HG03432 (cell line): Measurements from ENCODE around the gene DGKI.

ENCODE experiments used
- ATAC-seq: cut with Tn5 transposase; IDR thresholded peaks from one replicate; pipeline ENCODE4 v1.9.1; 2021; ENCODE audit warnings: mild to moderate bottlenecking, moderate library complexity; ENCODE audit not compliant: unreplicated experiment

Gene DGKI

DNA sequence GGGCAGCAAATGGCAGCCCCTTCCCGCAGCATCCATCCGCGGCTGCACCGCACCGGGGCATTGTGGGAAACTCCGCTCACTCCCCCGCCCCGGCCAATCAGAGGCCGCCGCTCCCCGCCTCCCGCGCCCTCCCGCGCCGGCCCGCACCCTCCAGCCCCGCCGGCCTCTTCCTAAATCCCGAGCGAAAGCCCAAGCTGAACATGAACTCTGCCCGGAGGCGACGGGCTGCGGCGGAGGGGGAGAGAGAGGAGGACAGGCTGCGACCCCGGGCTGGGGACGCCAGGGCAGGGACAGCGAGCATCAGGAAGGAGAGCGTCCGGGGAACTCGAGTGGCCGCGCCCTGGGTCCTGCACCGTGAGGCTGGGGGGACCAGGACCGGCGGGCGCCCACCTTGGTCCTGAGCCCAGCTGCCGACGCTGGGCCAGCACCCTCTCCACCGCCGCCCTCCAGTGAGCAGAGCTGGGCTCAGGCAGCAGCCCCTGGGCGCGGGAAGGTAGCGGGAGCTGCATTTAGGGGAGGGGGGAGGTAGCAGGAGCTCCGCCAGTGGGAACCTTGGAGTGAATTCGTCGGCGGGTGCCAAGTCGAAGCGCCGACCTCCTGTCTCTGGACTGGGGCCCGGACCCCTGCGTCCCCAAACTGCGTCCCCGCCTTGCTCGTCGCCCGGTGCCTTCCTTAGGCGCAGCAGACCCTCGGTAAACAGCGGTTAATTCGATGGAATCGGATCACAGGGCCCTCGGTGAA, at the start of gene DGKI:
Gene DGKI (minus strand): TSS at position 148 of the 741 bp plus-strand sequence.
- ATAC-seq = peak; percentile 65

- ATAC-seq = peak; percentile 79
Observed at GRCh38 chr7:137895301-137896221, 48.8 kb upstream of the DGKI start.

DNA sequence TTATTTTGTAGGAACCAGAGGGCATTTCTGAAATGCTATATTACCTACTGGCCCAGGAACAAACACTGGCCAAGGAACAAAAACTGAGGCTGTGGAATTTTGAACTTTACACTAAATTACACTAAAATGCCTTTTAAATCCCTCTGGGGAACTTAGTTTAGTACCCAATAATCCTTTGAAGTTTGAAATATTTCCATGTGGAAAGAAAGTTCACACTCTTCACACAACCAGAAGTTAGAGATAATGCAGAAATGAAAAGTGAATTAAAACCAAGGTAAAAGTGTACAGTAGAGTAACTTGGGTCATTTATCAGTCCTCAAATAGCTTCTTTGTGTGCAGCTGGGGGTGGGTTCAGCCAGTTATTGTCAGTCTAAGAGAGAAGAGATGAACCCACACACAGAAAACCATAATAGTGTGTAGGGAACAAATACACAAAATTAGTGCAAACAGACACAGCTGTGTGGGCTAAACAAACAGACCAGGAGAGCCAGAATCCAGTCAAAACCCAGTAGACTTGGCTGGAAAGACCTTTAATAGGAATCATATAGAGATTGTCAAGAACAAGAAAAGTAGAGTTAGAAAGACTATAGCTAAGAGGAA, 46.5 kb upstream of the DGKI start:
- no peak for ATAC-seq

- ATAC-seq = no peak
Observed at GRCh38 chr7:137891016-137891655, 44.4 kb upstream of the DGKI start.

- ATAC-seq = no peak
Observed at GRCh38 chr7:137890449-137890921, 43.7 kb upstream of the DGKI start.

- no peak for ATAC-seq
Observed at GRCh38 chr7:137888241-137888640, 41.5 kb upstream of the DGKI start.

GRCh38 chr7:137886746-137887145, 40.0 kb upstream of the DGKI start:
- ATAC-seq = no peak

DNA sequence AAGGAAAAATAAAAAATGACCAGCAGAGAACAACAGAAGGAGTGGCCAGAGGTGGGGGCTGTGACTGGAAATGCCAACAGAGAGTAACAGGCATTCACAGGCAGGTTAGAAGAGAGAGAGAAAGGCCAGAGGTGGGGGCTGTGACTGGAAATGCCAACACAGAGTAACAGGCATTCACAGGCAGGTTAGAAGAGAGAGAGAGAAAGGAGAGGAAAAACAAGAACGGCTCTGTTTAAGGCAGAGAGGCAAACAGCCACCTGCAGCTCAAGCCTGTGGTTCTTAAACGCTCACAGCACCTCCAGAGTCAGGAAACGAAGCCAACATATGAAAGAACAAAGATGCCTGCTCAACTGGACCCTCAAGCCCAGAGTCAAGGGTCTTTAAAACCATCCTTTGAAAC, 39.5 kb upstream of the DGKI start:
- ATAC-seq = no peak

- ATAC-seq = no peak
Observed at GRCh38 chr7:137885678-137886077, 38.9 kb upstream of the DGKI start.

- no peak for ATAC-seq
Observed at GRCh38 chr7:137882806-137883205, 36.0 kb upstream of the DGKI start.

GRCh38 chr7:137882261-137882668, 35.5 kb upstream of the DGKI start:
- peak; percentile 93 for ATAC-seq

GRCh38 chr7:137881607-137882260, 35.0 kb upstream of the DGKI start:
- peak; percentile 24 for ATAC-seq

DNA sequence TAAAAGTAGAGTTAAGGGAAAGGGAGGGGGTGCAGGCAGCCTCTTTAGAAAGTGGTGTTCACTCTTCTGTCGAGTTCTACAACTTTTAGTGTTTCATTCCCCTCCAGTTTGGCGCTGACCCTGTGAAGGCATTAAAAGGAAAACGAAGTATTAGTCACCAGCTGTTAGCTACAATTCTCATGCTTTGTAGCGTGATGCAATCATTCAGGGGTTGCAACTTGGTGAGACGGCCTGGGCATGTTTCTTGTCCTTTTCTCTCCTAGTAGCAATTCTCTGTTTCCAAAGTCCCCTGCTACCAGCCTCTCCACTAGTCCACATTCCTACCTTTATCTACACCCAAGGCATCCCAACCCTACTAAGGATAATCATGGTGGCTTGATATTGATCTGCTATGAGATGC, 33.7 kb upstream of the DGKI start:
- ATAC-seq = no peak

GRCh38 chr7:137879357-137880158, 32.8 kb upstream of the DGKI start:
- peak; percentile 35 for ATAC-seq

GRCh38 chr7:137878333-137878961, 31.7 kb upstream of the DGKI start:
- no peak for ATAC-seq

DNA sequence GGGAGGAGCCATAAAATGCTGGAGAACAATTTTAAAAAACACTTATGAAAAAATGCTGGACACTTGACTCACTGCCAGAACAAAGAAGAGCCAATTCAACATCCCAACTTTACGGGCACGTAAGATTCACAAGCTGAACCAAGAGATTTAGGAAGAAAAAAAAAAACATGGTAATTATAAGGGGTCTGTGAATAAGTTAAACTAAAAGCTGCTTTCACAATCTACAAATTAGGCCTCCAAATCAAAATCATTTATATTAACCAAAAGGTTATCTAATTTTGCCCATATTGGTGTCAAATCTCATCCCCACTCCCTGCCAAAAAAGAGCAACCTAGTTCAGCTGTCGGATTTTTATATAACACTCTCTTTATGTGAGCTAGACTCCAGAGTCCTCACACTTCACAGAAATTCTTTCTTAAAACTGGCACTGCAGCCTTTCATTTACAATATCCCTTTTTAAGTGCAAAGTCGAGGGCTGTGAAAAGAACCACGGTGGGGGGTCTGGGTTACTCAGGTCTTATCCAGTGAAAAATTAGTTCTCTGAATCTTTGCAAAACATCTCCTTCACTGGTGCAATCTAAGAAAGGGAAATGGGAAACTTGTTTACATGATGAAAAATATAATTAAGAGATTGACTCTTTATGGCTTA, 30.4 kb upstream of the DGKI start:
- ATAC-seq = no peak

- ATAC-seq = no peak
Observed at GRCh38 chr7:137875746-137876145, 29.0 kb upstream of the DGKI start.

- ATAC-seq = no peak
Observed at GRCh38 chr7:137873979-137874777, 27.4 kb upstream of the DGKI start.
